Measurements from ENCODE around the gene FGF2. TPM values are rescaled to one million over a fixed set of nuclear protein-coding genes. Genes with fewer than 3 reads are reported as not detected.
"Not testable (repeated sequence)": the region's sequence is repeated elsewhere in the genome, so short reads cannot be mapped to it uniquely, and the experiment has no call there.

Gene FGF2
- total RNA-seq, 4 donors from 2014 or later: 27.0 to 46.4 (median 32.1) TPM

DNA sequence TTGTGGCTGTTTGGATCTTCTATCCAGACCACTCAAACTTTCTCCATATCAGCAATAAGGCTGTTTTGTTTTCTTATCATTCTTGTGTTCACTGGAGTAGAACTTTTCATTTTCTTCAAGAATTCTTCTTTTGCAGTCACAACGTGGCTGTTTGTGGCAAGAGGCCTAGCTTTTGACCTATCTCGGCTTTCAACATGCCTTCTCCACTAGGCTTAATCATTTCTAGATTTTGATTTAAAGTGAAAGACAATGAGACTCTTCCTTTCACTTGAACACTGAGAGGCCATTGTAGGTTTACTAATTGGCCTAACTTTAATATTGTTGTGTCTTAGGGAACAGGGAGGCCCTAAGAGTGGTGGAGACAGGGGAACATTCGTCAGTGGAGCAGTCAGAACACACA is 19.1 kb downstream of the FGF2 start:
- DNase-seq (ENCODE audit: extremely low spot score): no peak
- Histone ChIP-seq H3K27me3 (no peaks in the 10 kb centered on the region), H3K4me3 (no peak overlapping the region), H3K9me3 (no peaks in the 10 kb centered on the region), H3K4me1 (peaks cover 23 to 32% (median 26%) of the 10 kb centered on the region in 4 donors), H3K36me3 (no peaks in the 10 kb centered on the region), H3K27ac (replicated peaks in 1 of 4) (no peak overlapping the region)
- TF ChIP-seq EP300 (IDR thresholded peaks at IDR 0.05) (no peak), POLR2AphosphoS5 (IDR thresholded peaks at IDR 0.05) (no peak), POLR2A (IDR thresholded peaks at IDR 0.05; ENCODE audit: low read depth) (no peak)
- TF ChIP-seq, protein P1, sequence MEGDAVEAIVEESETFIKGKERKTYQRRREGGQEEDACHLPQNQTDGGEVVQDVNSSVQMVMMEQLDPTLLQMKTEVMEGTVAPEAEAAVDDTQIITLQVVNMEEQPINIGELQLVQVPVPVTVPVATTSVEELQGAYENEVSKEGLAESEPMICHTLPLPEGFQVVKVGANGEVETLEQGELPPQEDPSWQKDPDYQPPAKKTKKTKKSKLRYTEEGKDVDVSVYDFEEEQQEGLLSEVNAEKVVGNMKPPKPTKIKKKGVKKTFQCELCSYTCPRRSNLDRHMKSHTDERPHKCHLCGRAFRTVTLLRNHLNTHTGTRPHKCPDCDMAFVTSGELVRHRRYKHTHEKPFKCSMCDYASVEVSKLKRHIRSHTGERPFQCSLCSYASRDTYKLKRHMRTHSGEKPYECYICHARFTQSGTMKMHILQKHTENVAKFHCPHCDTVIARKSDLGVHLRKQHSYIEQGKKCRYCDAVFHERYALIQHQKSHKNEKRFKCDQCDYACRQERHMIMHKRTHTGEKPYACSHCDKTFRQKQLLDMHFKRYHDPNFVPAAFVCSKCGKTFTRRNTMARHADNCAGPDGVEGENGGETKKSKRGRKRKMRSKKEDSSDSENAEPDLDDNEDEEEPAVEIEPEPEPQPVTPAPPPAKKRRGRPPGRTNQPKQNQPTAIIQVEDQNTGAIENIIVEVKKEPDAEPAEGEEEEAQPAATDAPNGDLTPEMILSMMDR (IDR thresholded peaks at IDR 0.05): no peak
- WGBS: 88% methylated on average over 3 of the region's 3 CpGs
- intact Hi-C loops (cut with DNase I): no loop called here

DNA sequence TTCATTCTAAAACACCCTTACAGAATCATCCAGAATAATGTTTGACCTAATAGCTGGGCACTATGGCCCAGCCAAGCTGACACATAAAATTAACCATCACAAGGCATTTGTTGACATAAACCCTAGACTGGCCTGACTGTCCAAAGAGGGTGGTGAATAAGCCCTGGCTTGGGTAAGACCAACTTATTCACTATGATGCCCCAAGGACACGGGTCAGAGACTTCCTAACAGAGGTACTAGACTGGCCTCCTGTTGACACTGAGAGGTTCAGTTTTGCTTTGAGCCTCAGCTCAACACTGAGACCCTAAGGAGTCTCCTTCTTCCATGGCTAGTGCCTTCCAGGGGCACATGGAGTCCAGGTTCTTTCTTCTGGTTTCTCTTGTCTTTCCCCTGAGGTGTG is 21.3 kb downstream of the FGF2 start:
- 91% methylated on average over 1 of the region's 1 CpG for WGBS

DNA sequence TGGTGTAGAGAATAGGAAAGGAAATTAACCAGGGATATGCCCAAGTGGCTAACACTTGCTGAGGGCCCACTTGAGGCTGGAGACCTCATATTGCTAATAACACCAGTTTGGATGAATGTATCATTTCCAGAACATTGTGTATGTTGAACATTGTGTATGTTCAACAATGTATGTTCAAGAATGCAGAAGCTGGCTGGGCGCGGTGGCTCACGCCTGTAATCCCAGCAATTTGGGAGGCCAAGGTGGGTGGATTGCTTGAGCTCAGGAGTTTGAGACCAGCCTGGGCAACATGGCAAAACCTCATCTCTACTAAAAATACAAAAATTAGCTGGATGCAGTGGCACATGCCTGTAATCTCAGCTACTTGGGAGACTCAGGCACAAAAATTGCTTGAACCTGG is 23.2 kb downstream of the FGF2 start:
- WGBS: 100% methylated on average over 1 of the region's 3 CpGs
- DNase-seq (ENCODE audit: extremely low spot score); H3K4me3 ChIP-seq; H3K27ac ChIP-seq (replicated peaks in 1 of 4); intact Hi-C loops (cut with DNase I); H3K27me3 ChIP-seq; H3K9me3 ChIP-seq; H3K36me3 ChIP-seq: not testable (repeated sequence)
- peaks cover 0 to 26% (median 16%) of the 10 kb centered on the region in 4 donors for H3K4me1 ChIP-seq

More for the DNA sequence above, 21.3 kb downstream of the FGF2 start:
- no peak overlapping the region for H3K27ac ChIP-seq (replicated peaks in 1 of 4)
- no peak overlapping the region for H3K4me3 ChIP-seq
- TF ChIP-seq, protein P1 (IDR thresholded peaks at IDR 0.05): no peak
- TF ChIP-seq POLR2AphosphoS5 (IDR thresholded peaks at IDR 0.05) (no peak), POLR2A (IDR thresholded peaks at IDR 0.05; ENCODE audit: low read depth) (no peak), EP300 (IDR thresholded peaks at IDR 0.05) (no peak)
- H3K9me3 ChIP-seq: no peaks in the 10 kb centered on the region
- peaks cover 4 to 14% (median 8%) of the 10 kb centered on the region in 4 donors for H3K4me1 ChIP-seq
- no peaks in the 10 kb centered on the region for H3K36me3 ChIP-seq
- intact Hi-C loops (cut with DNase I): no loop called here
- no peaks in the 10 kb centered on the region for H3K27me3 ChIP-seq
- DNase-seq (ENCODE audit: extremely low spot score): no peak

DNA sequence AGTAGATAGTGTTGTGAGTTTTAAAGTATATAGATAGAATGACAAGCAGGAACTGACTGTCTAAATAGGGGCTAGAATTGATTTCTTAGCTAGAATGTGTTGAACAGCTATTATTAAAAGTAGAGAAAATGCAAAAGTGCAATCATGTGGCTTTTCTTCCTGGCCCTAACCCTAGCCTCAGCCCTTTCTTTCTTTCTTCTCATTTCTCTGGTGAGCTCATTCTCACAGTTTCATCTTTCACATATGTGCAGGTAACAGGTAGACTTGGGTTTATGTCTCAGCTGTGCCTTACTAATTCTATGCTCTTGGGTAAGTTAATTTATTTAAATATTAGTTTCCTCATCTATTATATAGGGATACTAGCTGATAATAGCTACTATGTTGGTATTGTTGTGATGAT is 24.9 kb downstream of the FGF2 start:
- Histone ChIP-seq H3K9me3 (no peaks in the 10 kb centered on the region), H3K4me1 (peaks cover 3 to 39% (median 28%) of the 10 kb centered on the region in 4 donors), H3K27me3 (no peaks in the 10 kb centered on the region), H3K4me3 (no peak overlapping the region), H3K36me3 (no peaks in the 10 kb centered on the region), H3K27ac (replicated peaks in 1 of 4) (no peak overlapping the region)
- TF ChIP-seq POLR2A (IDR thresholded peaks at IDR 0.05; ENCODE audit: low read depth) (no peak), EP300 (IDR thresholded peaks at IDR 0.05) (no peak), POLR2AphosphoS5 (IDR thresholded peaks at IDR 0.05) (no peak)
- TF ChIP-seq, protein P1 (IDR thresholded peaks at IDR 0.05): no peak
- DNase-seq (ENCODE audit: extremely low spot score): no peak
- intact Hi-C loops (cut with DNase I): no loop called here

DNA sequence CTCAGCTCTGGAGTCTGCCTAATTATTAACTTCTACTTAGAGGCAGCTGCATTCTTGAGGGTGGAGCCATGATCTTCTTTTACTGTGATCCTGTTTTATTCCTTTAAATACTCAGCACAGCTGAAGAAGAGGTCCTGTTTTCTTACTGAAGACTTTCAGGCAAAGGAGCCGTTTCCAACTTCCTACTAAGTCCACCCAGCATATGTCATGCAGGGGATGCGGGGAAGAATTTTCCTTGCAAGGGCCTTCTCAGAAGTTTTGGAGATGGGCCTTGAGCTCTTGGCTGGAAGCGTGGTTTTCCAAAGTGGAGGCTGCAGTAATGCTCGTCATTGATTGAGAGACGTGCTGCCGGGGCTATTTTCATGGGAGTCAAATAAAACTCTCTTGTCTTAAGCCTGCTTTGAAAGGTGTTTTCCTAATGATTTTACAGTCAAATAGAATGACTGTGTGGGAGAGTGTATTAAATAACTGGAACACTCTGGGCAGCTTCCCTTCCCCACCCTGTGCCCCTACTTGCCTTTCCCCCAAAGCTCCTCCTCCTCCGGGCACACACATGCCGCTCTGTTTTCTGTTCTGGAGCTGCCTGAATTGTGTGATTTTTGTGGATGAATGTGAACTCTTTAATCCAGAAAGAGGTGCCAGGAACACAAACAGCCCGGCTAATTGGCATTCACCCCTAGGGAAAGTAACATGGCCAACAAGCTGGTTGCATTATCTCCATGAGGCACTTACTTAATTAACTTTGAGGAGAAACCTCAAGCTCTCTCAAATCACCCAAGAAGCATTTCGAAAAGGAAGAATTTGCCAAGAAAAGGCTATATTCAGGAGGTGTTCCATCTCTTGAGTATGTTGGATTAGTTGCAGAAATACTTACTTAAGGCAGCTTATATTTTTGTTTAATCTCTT is 28.1 kb downstream of the FGF2 start:
- H3K27me3 ChIP-seq: no peaks in the 10 kb centered on the region
- H3K9me3 ChIP-seq: no peaks in the 10 kb centered on the region
- no peak for DNase-seq (ENCODE audit: extremely low spot score)
- intact Hi-C loops (cut with DNase I): no loop called here
- WGBS: 32% methylated on average over 10 of the region's 10 CpGs
- peaks cover 7 to 61% (median 43%) of the 10 kb centered on the region in 4 donors for H3K4me1 ChIP-seq
- peak overlapping the region; percentile 60 to 78 (median 76) for H3K27ac ChIP-seq (replicated peaks in 1 of 4)
- TF ChIP-seq POLR2A (IDR thresholded peaks at IDR 0.05; ENCODE audit: low read depth) (no peak), EP300 (IDR thresholded peaks at IDR 0.05) (no peak), POLR2AphosphoS5 (IDR thresholded peaks at IDR 0.05) (no peak)
- TF ChIP-seq, protein P1 (IDR thresholded peaks at IDR 0.05): no peak
- peak overlapping the region; percentile 26 to 45 (median 32) for H3K4me3 ChIP-seq
- no peaks in the 10 kb centered on the region for H3K36me3 ChIP-seq
